Activated CD8-positive, alpha-beta T cell treated with anti-CD3 and anti-CD28 coated beads for 36 hours (primary cell): ENCODE data around the gene NR2E1. TPM values are rescaled to one million over a fixed set of nuclear protein-coding genes. Genes with fewer than 3 reads are reported as not detected.

Experiments used
- ATAC-seq: fragments of 200-7000 bp; cut with Tn5 transposase; one replicate; pipeline ENCODE4 v1.10.0; 2021; ENCODE audit warnings: mild to moderate bottlenecking, moderate library complexity
- CTCF ChIA-PET: fragments of 350-600 bp; sonication (Branson Sonifier 250); formaldehyde crosslinking; loops from one replicate; lab custom pipeline; 2021; ENCODE audit warnings: antibody characterized with exemption; lab: Charles Lee
- POLR2A ChIA-PET: fragments of 350-600 bp; sonication (Branson Sonifier 250); formaldehyde crosslinking; loops from one replicate; lab custom pipeline; 2021; ENCODE audit warnings: antibody characterized with exemption; lab: Charles Lee
- DNase-seq: peaks from one replicate; pipeline ENCODE4 v3.0.0-alpha.2; 2020
- H3K27ac Mint-ChIP-seq: one replicate; pipeline ENCODE4 v1.8.0; 2021; ENCODE audit warnings: mild to moderate bottlenecking, mixed read lengths
- H3K27me3 Mint-ChIP-seq: one replicate; pipeline ENCODE4 v1.8.0; 2021; ENCODE audit warnings: mixed read lengths
- H3K36me3 Mint-ChIP-seq: one replicate; pipeline ENCODE4 v1.8.0; 2021; ENCODE audit warnings: low read depth, mixed read lengths
- H3K4me1 Mint-ChIP-seq: one replicate; pipeline ENCODE4 v1.8.0; 2021; ENCODE audit warnings: low read depth, mixed read lengths
- H3K4me3 Mint-ChIP-seq: one replicate; pipeline ENCODE4 v1.8.0; 2021; ENCODE audit warnings: mild to moderate bottlenecking, moderate library complexity, mixed read lengths
- H3K9me3 Mint-ChIP-seq: one replicate; pipeline ENCODE4 v1.8.0; 2021; ENCODE audit warnings: mixed read lengths
- CTCF ChIP-seq: fragments of 200-600 bp; IDR thresholded peaks from one replicate; pipeline ENCODE4 v1.8.0; 2022; ENCODE audit warnings: antibody characterized with exemption, mild to moderate bottlenecking
- intact Hi-C: fragments of 100-400 bp; cut with micrococcal nuclease; formaldehyde crosslinking; loops from one replicate; pipeline ENCODE4 v1.10.0; 2022
- total RNA-seq, 2 experiments: library from RNA; stranded (reverse); gene quantifications; one replicate each; pipeline ENCODE4 v1.2.3, GENCODE V29; 2021

NR2E1 gene
- not detected for total RNA-seq

- DNase-seq (peak; percentile 14), ATAC-seq (no peak)
- TF ChIP-seq CTCF, result no peak
- H3K36me3 Mint-ChIP-seq, result no peaks in the 10 kb centered on the region
- H3K4me1 Mint-ChIP-seq, result peaks cover 46% of the 10 kb centered on the region
- H3K9me3 Mint-ChIP-seq, result no peaks in the 10 kb centered on the region
- peak within 1 kb of the TSS; percentile 8 for H3K4me3 Mint-ChIP-seq
- H3K27me3 Mint-ChIP-seq, result peaks cover 86% of the 10 kb centered on the region
- CTCF ChIA-PET, result interaction anchor here (0.7 to 1.5 kb wide), 3 partner anchors 8 to 126 kb away, joined by 3 to 4 read pairs (median 3); no protein-coding TSS in a partner anchor
- no peak within 1 kb of the TSS for H3K27ac Mint-ChIP-seq
- POLR2A ChIA-PET, result interaction anchor here (1.3 kb wide), 1 partner anchor 10 kb away, joined by 3 read pairs; no protein-coding TSS in a partner anchor
- intact Hi-C loops, result loop anchor here (2.0 to 10.0 kb wide), 2 partner anchors 49 to 329 kb away; no protein-coding TSS in a partner anchor
Observed at GRCh38 chr6:108165714-108166663, at the start of gene NR2E1. Gene NR2E1 (plus strand): TSS chr6:108166022. CDS start chr6:108166766, 744 bp downstream.

DNA sequence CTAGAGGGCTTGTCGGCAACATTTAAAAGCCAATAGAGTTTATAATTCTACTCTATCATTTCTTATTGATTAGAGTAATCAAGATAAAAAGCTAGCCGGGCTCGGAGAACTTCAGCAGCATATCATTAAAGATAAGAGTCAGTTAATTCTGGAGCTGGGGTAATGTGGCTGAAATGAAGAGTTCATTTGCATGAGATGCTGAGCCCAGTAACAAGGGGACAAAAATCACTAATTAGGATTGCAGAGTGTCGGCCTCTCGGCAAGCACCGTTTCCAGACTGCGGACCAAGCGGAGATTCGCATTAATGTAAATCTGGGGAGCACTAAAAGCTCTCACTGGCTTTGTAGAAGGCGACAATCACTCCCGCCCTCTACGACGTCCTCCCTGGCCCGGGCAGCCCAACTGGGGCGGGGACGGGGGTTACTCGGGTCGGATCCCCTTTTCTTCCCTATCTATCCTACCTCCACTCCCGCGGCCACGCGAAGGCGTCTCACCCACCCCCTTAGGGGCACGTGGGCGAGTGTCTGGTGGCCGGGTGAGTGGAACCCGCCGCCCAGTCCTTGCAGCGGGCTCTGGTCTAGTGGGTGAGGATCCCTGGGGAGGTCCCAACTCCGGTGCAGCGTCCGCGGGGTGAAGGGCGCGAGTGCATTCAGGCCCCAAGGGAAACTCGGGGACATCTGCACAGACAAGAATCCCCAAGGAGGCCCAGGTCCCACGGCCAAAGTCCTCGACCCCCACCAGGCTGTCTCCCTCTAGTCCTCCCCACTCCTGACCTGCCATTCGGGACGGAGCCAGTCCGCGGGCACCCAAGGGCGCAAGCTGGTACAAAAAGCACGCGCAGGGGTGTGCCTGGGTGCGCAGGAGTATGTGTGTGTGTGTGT, 49.0 kb upstream of the NR2E1 start:
- H3K4me1 Mint-ChIP-seq, result peaks cover 48% of the 10 kb centered on the region
- ChIA-PET POLR2A (interaction anchor here (0.7 kb wide), 1 partner anchor 210 kb away, joined by 3 read pairs; no protein-coding TSS in a partner anchor), CTCF (interaction anchor here (0.8 to 1.1 kb wide), 4 partner anchors 32 to 375 kb away, joined by 3 read pairs; no protein-coding TSS in a partner anchor)
- H3K27me3 Mint-ChIP-seq, result peaks cover 86% of the 10 kb centered on the region
- no peak overlapping the region for H3K27ac Mint-ChIP-seq
- DNase-seq (no peak), ATAC-seq (no peak)
- intact Hi-C loops, result loop anchor here (2.0 to 10.0 kb wide), 2 partner anchors 50 to 408 kb away; partner anchors contain the start of gene NR2E1
- H3K4me3 Mint-ChIP-seq, result peak overlapping the region; percentile 74
- no peaks in the 10 kb centered on the region for H3K36me3 Mint-ChIP-seq
- no peaks in the 10 kb centered on the region for H3K9me3 Mint-ChIP-seq
- no peak for TF ChIP-seq CTCF

DNA sequence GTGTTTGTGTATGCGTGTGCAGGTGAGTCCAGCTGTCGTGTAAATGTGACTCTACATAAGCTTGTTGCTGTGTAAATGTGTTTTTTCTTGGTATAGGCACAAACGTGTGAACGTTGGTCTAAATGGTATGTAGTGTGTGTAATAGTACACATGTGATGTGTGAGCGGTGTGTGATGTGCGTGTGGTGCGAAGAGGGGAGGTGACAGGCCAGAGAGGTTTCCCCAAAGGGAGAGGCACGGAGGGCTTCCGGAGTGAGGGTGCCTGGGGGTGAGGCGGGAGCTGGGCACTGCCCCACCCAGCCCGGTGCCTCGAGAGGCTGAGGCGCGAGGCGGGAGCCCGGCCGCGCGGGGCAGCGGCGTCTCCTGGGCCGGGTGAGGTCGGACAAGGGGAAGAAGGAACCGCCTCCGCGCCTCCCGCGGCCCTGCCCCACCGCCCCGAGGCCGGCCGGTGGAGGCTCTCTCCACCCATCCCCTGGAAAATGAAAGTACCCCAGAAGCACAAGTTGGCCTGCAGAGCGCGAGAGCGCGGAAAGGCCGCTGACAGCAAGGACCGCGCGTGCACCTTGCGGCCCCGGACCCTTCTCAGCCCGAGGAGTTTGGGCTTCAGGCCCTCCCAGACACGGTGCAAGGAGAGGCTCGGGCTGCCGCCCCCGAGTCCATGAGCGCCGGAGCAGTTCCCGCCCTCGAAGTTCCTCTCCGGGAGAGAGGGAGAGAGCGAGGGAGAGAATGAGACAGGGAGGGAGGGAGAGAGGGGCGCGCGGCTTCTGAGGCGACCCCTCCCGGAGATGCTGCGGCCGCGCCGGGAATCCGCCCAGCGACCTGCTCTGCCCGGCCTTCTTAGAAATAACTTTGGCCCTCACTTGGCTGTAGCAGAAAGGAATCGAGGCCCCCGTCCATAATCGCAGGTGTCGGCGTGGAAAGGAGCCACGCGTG, 48.1 kb upstream of the NR2E1 start:
- ATAC-seq (peak; percentile 62), DNase-seq (peak; percentile 39)
- Mint-ChIP-seq H3K27ac (no peak overlapping the region), H3K27me3 (peaks cover 87% of the 10 kb centered on the region), H3K36me3 (no peaks in the 10 kb centered on the region), H3K4me1 (peaks cover 48% of the 10 kb centered on the region), H3K9me3 (no peaks in the 10 kb centered on the region), H3K4me3 (peak overlapping the region; percentile 74)
- POLR2A ChIA-PET, result interaction anchor here (0.7 kb wide), 1 partner anchor 209 kb away, joined by 3 read pairs; no protein-coding TSS in a partner anchor
- intact Hi-C loops, result loop anchor here (2.0 to 10.0 kb wide), 2 partner anchors 49 to 407 kb away; partner anchors contain the start of gene NR2E1
- TF ChIP-seq CTCF, result no peak
- CTCF ChIA-PET, result interaction anchor here (0.9 to 1.1 kb wide), 3 partner anchors 31 to 374 kb away, joined by 3 read pairs; no protein-coding TSS in a partner anchor

- peak overlapping the region; percentile 75 for H3K4me3 Mint-ChIP-seq
- ATAC-seq, result no peak
- TF ChIP-seq CTCF, result no peak
- H3K27me3 Mint-ChIP-seq, result peaks cover 87% of the 10 kb centered on the region
- H3K4me1 Mint-ChIP-seq, result peaks cover 47% of the 10 kb centered on the region
- H3K36me3 Mint-ChIP-seq, result no peaks in the 10 kb centered on the region
- intact Hi-C loops, result loop anchor here (10.0 kb wide), 1 partner anchor 406 kb away; no protein-coding TSS in a partner anchor
- H3K9me3 Mint-ChIP-seq, result no peaks in the 10 kb centered on the region
- no peak for DNase-seq
- POLR2A ChIA-PET, result interaction anchor here (0.6 to 0.7 kb wide), 2 partner anchors 13 to 97 kb away, joined by 3 to 4 read pairs; no protein-coding TSS in a partner anchor
- CTCF ChIA-PET, result interaction anchor here (1.0 to 1.3 kb wide), 3 partner anchors 46 to 374 kb away, joined by 3 to 6 read pairs (median 5); no protein-coding TSS in a partner anchor
- no peak overlapping the region for H3K27ac Mint-ChIP-seq
Observed at GRCh38 chr6:108118359-108118724, 47.5 kb upstream of the NR2E1 start.
